ENCODE data around the gene MISP3.

- no peak for TF ChIP-seq YY1 (IDR thresholded peaks at IDR 0.05; ENCODE audit: insufficient read depth, insufficient read length)
- no peak for TF ChIP-seq SUZ12 (IDR thresholded peaks at IDR 0.05; ENCODE audit: extremely low read depth, insufficient read depth, insufficient read length)
Observed at GRCh38 chr19:14105680-14106079, 33.1 kb downstream of the MISP3 start.

All from NT2/D1 (cell line).